B cell (primary cell): ENCODE measurements around the gene RGS3. TPM values are rescaled to one million over a fixed set of nuclear protein-coding genes. Genes with fewer than 3 reads are reported as not detected.

Source experiments
- ATAC-seq: fragments of 200-7000 bp; cut with Tn5 transposase; one replicate; pipeline ENCODE4 v1.10.0; 2021; ENCODE audit warnings: low read depth, mild to moderate bottlenecking, moderate number of reproducible peaks, moderate library complexity
- CTCF ChIA-PET: fragments of 350-600 bp; sonication (Branson Sonifier 250); formaldehyde crosslinking; loops from one replicate; lab custom pipeline; 2021; ENCODE audit warnings: antibody characterized with exemption, inconsistent platforms; lab: Charles Lee
- POLR2A ChIA-PET: fragments of 350-600 bp; sonication (Branson Sonifier 250); formaldehyde crosslinking; loops from one replicate; lab custom pipeline; 2021; ENCODE audit warnings: antibody characterized with exemption; lab: Charles Lee
- DNase-seq: peaks from one replicate; pipeline ENCODE4 v3.0.0; 2013
- H2AFZ ChIP-seq: 2 replicates; pipeline ENCODE4 v1.6.1; 2012; ENCODE audit warnings: mild to moderate bottlenecking, low read depth, low read length; ENCODE audit not compliant: insufficient read depth, poor library complexity, severe bottlenecking
- H3K27ac ChIP-seq, 2 donors: 1 replicate in 1 of 2; 2 replicates in 1 of 2; pipeline ENCODE4 v1.5.1; 2012 to 2013; ENCODE audit warnings: low read length in 2 of 2, mild to moderate bottlenecking in 2 of 2, moderate library complexity in 1 of 2
- H3K27me3 ChIP-seq, 4 experiments: fragments of 200-600 bp in 1 of 4; sonication (generic) in 1 of 4; replicated peaks in 1 of 4; 1 replicate in 2 of 4; 2 replicates in 2 of 4; pipeline versions ENCODE4 v1.6.1 to v1.7.0; 2013 to 2016; ENCODE audit warnings: low read length in 3 of 4, mild to moderate bottlenecking in 2 of 4, mixed read lengths in 1 of 4, moderate library complexity in 1 of 4; ENCODE audit not compliant: insufficient read depth in 4 of 4, control insufficient read depth in 3 of 4; ENCODE audit errors: control extremely low read depth in 1 of 4
- H3K36me3 ChIP-seq, 2 experiments: replicated peaks in 1 of 2; 1 replicate in 1 of 2; 2 replicates in 1 of 2; pipeline versions ENCODE4 v1.6.1 to v1.7.1; 2013; ENCODE audit warnings: low read length in 1 of 2; ENCODE audit not compliant: insufficient read depth in 2 of 2, control insufficient read depth in 1 of 2; ENCODE audit errors: control extremely low read depth in 1 of 2, extremely low read depth in 1 of 2
- H3K4me1 ChIP-seq, 2 donors: fragments of 200-600 bp in 1 of 2; sonication (generic) in 1 of 2; 1 replicate in 1 of 2; 2 replicates in 1 of 2; pipeline versions ENCODE4 v1.5.1 to v1.6.1; 2013 to 2017; ENCODE audit warnings: low read length in 2 of 2; ENCODE audit not compliant: control insufficient read depth in 2 of 2, insufficient read depth in 2 of 2
- H3K4me2 ChIP-seq: replicated peaks from 2 replicates; pipeline ENCODE3; 2012; ENCODE audit warnings: mild to moderate bottlenecking, low read depth, low read length; ENCODE audit not compliant: poor library complexity, severe bottlenecking
- H3K4me3 ChIP-seq, 5 experiments: fragments of 200-600 bp in 1 of 5; sonication (generic) in 1 of 5; 1 replicate in 3 of 5; 2 replicates in 2 of 5; pipeline versions ENCODE4 v1.5.1 to v1.7.0; 2011 to 2016; ENCODE audit warnings: low read length in 4 of 5, mild to moderate bottlenecking in 4 of 5, low read depth in 2 of 5, control low read depth in 1 of 5, moderate library complexity in 1 of 5; ENCODE audit not compliant: insufficient read depth in 1 of 5; ENCODE audit errors: control extremely low read depth in 1 of 5, extremely low read depth in 1 of 5
- H3K79me2 ChIP-seq: fragments of 200-600 bp; sonication (generic); one replicate; pipeline ENCODE4 v1.6.0; 2016; ENCODE audit warnings: low read length; ENCODE audit not compliant: control insufficient read depth, insufficient read depth
- H3K9ac ChIP-seq: fragments of 200-600 bp; sonication (generic); 2 replicates; pipeline ENCODE4 v1.6.1; 2017; ENCODE audit warnings: mild to moderate bottlenecking, low read length, moderate library complexity
- H3K9me3 ChIP-seq, 3 donors: one replicate each; pipeline versions ENCODE4 v1.6.1 to v1.7.1; 2013; ENCODE audit warnings: low read length in 2 of 3; ENCODE audit not compliant: control insufficient read depth in 2 of 3, insufficient read depth in 1 of 3; ENCODE audit errors: control extremely low read depth in 1 of 3
- H4K20me1 ChIP-seq: 2 replicates; pipeline ENCODE4 v1.6.0; 2012; ENCODE audit warnings: mild to moderate bottlenecking, low read length; ENCODE audit not compliant: insufficient read depth, control insufficient read depth, poor library complexity, severe bottlenecking
- H3K27ac Mint-ChIP-seq: one replicate; pipeline ENCODE4 v1.8.0; 2021; ENCODE audit warnings: mixed read lengths
- H3K27me3 Mint-ChIP-seq: one replicate; pipeline ENCODE4 v1.8.0; 2021; ENCODE audit warnings: mixed read lengths
- H3K4me1 Mint-ChIP-seq: one replicate; pipeline ENCODE4 v1.8.0; 2021; ENCODE audit warnings: mixed read lengths
- H3K4me3 Mint-ChIP-seq: one replicate; pipeline ENCODE4 v1.8.0; 2021; ENCODE audit warnings: mixed read lengths
- H3K9me3 Mint-ChIP-seq: one replicate; pipeline ENCODE4 v1.8.0; 2022; ENCODE audit warnings: mixed read lengths; ENCODE audit not compliant: insufficient read depth
- EZH2 ChIP-seq: IDR thresholded peaks from 2 replicates; pipeline ENCODE4 v1.6.1; 2012; ENCODE audit warnings: borderline replicate concordance, low read depth, mild to moderate bottlenecking, moderate library complexity, low read length; ENCODE audit not compliant: insufficient read depth, poor library complexity, severe bottlenecking
- WGBS: methylation state at CpG from one replicate; pipeline ENCODE4 v1.1.5; 2013; ENCODE audit warnings: missing lambda C conversion rate; ENCODE audit not compliant: insufficient coverage; 5-methylcytosine and 5-hydroxymethylcytosine counted together
- intact Hi-C: fragments of 100-400 bp; cut with micrococcal nuclease; formaldehyde crosslinking; loops from one replicate; pipeline ENCODE4 v1.10.0; 2022
- polyA plus RNA-seq: library from polyadenylated mRNA; depleted of rRNA; stranded (reverse); fragments of >200 nt; gene quantifications from 2 replicates; pipeline ENCODE4 v1.2.3, GENCODE V29; 2012
- total RNA-seq, 2 donors: library from RNA; stranded (reverse); fragments of 120-200 nt in 1 of 2; gene quantifications; 1 replicate in 1 of 2; 2 replicates in 1 of 2; pipeline versions ENCODE4 v1.2.3 to v1.2.4, GENCODE V29; 2013 to 2022
- TF ChIP-seq, protein P1 (sequence below): fragments of 200-600 bp; IDR thresholded peaks from one replicate; pipeline ENCODE4 v1.8.0; 2022; ENCODE audit warnings: antibody characterized with exemption, mild to moderate bottlenecking

Gene RGS3
- total and polyA plus RNA-seq, 2 donors (not counting 1 experiment from before 2014, with no cell fraction given): 12.0 to 15.6 TPM

DNA sequence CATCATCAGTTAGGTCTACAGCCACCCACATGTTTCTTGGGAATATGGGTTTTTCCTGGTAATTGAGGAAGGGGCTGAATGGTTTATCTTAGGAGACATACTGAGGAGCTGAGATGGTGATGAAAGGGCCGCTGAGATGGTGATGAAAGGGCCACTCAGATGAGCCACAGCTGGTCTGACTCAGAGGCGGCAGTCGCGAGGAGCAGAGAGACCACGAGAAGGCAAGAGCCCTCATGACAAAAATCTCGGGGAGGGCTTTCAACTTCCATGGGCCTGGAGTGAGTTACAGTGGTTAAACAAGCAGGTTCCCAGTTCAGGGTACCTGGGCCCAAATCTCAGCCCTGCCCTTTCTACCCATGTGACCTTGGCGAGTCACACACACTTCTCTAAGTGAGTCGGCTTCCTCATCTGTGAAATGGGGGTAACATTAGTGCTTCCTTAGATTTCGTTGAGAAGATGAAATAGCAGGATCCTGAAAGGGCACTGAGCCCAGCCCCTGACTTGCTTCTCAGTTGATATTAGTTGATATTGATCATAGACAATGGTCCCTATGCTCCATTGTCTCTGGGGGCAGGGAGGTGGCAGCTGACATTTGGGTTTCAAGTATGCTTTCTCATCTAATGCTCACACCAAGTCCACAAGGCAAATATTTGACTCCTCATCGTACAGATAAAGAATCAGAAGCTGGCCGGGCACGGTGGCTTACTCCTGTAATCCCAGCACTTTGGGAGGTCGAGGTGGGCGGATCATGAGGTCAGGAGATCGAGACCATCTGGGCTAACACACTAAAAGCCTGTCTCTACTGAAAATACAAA lies 169.5 kb downstream of the RGS3 start:
- no peak for ATAC-seq
- H3K36me3 ChIP-seq: no peaks in the 10 kb centered on the region

More for the DNA sequence above, 169.5 kb downstream of the RGS3 start:
- no peaks in the 10 kb centered on the region for H3K9me3 ChIP-seq
- TF ChIP-seq EZH2: no peak
- TF ChIP-seq, protein P1, sequence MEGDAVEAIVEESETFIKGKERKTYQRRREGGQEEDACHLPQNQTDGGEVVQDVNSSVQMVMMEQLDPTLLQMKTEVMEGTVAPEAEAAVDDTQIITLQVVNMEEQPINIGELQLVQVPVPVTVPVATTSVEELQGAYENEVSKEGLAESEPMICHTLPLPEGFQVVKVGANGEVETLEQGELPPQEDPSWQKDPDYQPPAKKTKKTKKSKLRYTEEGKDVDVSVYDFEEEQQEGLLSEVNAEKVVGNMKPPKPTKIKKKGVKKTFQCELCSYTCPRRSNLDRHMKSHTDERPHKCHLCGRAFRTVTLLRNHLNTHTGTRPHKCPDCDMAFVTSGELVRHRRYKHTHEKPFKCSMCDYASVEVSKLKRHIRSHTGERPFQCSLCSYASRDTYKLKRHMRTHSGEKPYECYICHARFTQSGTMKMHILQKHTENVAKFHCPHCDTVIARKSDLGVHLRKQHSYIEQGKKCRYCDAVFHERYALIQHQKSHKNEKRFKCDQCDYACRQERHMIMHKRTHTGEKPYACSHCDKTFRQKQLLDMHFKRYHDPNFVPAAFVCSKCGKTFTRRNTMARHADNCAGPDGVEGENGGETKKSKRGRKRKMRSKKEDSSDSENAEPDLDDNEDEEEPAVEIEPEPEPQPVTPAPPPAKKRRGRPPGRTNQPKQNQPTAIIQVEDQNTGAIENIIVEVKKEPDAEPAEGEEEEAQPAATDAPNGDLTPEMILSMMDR: no peak
- intact Hi-C loops: no loop called here
- 53% methylated on average over 5 of the region's 15 CpGs for WGBS
- DNase-seq: no peak
- H3K79me2 ChIP-seq: no peaks in the 10 kb centered on the region
- CTCF ChIA-PET: interaction anchor here (0.6 kb wide), 1 partner anchor 23 kb away, joined by 3 read pairs; no protein-coding TSS in a partner anchor
- no peak overlapping the region for H3K27ac ChIP-seq
- H3K4me2 ChIP-seq: no peak overlapping the region
- H3K27me3 Mint-ChIP-seq: peaks cover 30% of the 10 kb centered on the region
- POLR2A ChIA-PET: no interaction called here
- no peak overlapping the region for H3K9ac ChIP-seq
- no peak overlapping the region for H3K27ac Mint-ChIP-seq
- H3K4me1 ChIP-seq: no peaks in the 10 kb centered on the region
- H2AFZ ChIP-seq: no peak overlapping the region
- H3K27me3 ChIP-seq: no peaks in the 10 kb centered on the region
- H3K4me3 Mint-ChIP-seq: no peak overlapping the region
- H3K4me1 Mint-ChIP-seq: no peaks in the 10 kb centered on the region
- no peak overlapping the region for H3K4me3 ChIP-seq
- no peaks in the 10 kb centered on the region for H4K20me1 ChIP-seq
- no peaks in the 10 kb centered on the region for H3K9me3 Mint-ChIP-seq
